Anterior cingulate cortex (tissue), 58 donors: ENCODE results near the gene AFAP1.

Experiments
- DNase-seq, 58 donors: peaks; one replicate each; lab custom pipeline; 2025; lab: John Stamatoyannopoulos, UW

The AFAP1 gene

GRCh38 chr4:7798178-7798995 is 141.3 kb downstream of the AFAP1 start:
- DNase-seq: peak in 1 of 58 donors; percentile 35

GRCh38 chr4:7797330-7797729 is 142.3 kb downstream of the AFAP1 start:
- no peak for DNase-seq

- DNase-seq: no peak
Measured at GRCh38 chr4:7795983-7796382, 143.7 kb downstream of the AFAP1 start.

GRCh38 chr4:7793186-7793585 is 146.5 kb downstream of the AFAP1 start:
- no peak for DNase-seq

- DNase-seq: no peak
Measured at GRCh38 chr4:7792616-7793015, 147.0 kb downstream of the AFAP1 start.

- no peak for DNase-seq
Measured at GRCh38 chr4:7790999-7791398, 148.7 kb downstream of the AFAP1 start.

GRCh38 chr4:7790023-7790422 is 149.6 kb downstream of the AFAP1 start:
- DNase-seq: no peak

- no peak for DNase-seq
Measured at GRCh38 chr4:7788694-7789425, 150.8 kb downstream of the AFAP1 start.

GRCh38 chr4:7788193-7788592 is 151.5 kb downstream of the AFAP1 start:
- no peak for DNase-seq

GRCh38 chr4:7787681-7788141 is 151.9 kb downstream of the AFAP1 start:
- no peak for DNase-seq

- peak in 1 of 58 donors; percentile 10 for DNase-seq
Measured at GRCh38 chr4:7787067-7787466, 152.6 kb downstream of the AFAP1 start.

- DNase-seq: no peak
Measured at GRCh38 chr4:7786517-7786916, 153.1 kb downstream of the AFAP1 start.

- no peak for DNase-seq
Measured at GRCh38 chr4:7786040-7786439, 153.6 kb downstream of the AFAP1 start.

GRCh38 chr4:7785017-7785416 is 154.6 kb downstream of the AFAP1 start:
- DNase-seq: peak in 8 of 58 donors; percentile 19 to 53 (median 30)

GRCh38 chr4:7784131-7784870 is 155.4 kb downstream of the AFAP1 start:
- DNase-seq: no peak

- no peak for DNase-seq
Measured at GRCh38 chr4:7783541-7783940, 156.1 kb downstream of the AFAP1 start.

GRCh38 chr4:7782783-7783182 is 156.9 kb downstream of the AFAP1 start:
- no peak for DNase-seq

- DNase-seq: no peak
Measured at GRCh38 chr4:7781993-7782392, 157.7 kb downstream of the AFAP1 start.

GRCh38 chr4:7781366-7781765 is 158.3 kb downstream of the AFAP1 start:
- no peak for DNase-seq

- no peak for DNase-seq
Measured at GRCh38 chr4:7780751-7781348, 158.8 kb downstream of the AFAP1 start.

GRCh38 chr4:7779432-7779768 is 160.3 kb downstream of the AFAP1 start:
- DNase-seq: no peak
